Measurements from ENCODE around the gene GMCL2.

GMCL2 gene

DNA sequence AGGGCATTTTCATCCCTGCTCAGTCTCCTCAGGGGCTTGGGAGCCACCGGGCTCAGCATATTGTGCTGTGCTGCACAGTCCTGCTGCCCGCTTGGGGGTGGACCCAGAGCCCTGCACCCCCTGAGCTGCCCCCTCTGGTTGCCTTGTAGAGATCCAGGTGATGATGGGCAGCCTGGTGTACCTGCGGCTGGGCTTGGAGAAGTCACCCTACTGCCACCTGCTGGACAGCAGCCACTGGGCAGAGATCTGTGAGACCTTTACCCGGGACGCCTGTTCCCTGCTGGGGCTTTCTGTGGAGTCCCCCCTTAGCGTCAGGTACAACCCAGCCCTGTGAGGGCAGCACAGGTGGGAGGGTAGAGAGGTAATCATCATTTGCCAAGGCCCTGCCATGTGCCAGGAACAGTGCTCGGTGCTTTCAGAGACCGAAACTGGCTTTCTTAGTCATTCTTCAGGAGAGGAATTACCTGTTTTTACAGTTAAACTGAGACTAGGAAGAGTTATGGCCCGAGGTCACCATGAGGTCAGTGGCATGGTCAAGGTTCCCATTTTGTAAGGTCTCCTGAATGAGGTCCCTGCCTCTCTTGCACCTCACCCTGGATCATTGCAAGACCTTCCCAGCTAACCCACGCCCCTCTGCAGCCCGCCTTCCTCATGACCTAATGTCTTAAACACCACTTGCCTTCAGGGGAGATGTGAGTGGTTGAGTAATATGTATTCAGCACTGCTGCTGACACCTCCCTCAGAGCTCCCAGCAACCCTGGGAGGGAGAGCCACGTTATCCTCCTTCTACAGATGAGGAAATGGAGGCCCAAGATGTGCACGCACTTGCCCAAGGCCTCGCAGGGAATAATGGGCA is 41.0 kb downstream of the GMCL2 start:
- TF ChIP-seq, protein P1, sequence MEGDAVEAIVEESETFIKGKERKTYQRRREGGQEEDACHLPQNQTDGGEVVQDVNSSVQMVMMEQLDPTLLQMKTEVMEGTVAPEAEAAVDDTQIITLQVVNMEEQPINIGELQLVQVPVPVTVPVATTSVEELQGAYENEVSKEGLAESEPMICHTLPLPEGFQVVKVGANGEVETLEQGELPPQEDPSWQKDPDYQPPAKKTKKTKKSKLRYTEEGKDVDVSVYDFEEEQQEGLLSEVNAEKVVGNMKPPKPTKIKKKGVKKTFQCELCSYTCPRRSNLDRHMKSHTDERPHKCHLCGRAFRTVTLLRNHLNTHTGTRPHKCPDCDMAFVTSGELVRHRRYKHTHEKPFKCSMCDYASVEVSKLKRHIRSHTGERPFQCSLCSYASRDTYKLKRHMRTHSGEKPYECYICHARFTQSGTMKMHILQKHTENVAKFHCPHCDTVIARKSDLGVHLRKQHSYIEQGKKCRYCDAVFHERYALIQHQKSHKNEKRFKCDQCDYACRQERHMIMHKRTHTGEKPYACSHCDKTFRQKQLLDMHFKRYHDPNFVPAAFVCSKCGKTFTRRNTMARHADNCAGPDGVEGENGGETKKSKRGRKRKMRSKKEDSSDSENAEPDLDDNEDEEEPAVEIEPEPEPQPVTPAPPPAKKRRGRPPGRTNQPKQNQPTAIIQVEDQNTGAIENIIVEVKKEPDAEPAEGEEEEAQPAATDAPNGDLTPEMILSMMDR (conservative IDR thresholded peaks at IDR 0.05): peak; percentile 93
- TF ChIP-seq ZFX (IDR thresholded peaks at IDR 0.05): no peak

DNA sequence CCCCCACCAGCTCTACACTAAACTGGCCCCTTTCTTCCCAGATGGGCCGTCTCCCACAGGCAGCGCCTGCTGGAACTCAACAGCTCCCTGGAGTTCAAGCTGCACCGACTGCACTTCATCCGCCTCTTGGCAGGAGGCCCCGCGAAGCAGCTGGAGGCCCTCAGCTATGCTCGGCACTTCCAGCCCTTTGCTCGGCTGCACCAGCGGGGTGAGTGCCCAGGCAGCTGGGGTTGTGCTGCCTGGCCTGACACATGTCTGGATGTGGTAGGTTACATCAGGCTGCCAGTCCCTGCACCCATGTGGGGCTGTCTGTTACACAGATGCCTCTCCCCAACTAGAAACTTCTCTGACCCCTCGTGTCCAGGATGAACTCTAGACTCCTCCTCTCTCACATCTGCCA is 43.3 kb downstream of the GMCL2 start:
- H3K27ac ChIP-seq: no peak overlapping the region
- TF ChIP-seq ZFX (IDR thresholded peaks at IDR 0.05): no peak
- TF ChIP-seq, protein P1 (conservative IDR thresholded peaks at IDR 0.05): no peak

More for the DNA sequence above, 41.0 kb downstream of the GMCL2 start:
- no peak overlapping the region for H3K27ac ChIP-seq

DNA sequence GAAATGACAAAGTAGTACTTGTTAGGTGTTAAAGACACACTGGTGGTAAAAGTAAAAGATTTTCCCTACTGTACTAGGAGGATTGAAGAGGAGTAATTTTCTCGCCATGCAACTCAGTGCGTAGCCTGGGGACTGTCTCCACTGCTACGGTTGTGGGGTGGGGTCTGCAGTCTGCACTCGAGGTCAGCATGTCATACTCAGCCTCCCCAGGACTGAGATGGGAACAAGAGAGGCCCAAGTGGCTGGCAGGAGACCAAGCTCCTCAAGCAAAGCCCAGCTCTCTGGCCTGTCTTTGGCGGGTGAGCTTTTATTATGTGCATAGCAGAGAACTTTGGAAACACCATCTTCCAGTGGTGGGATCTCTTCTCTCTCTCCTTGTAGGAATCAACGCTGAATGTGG is 43.9 kb downstream of the GMCL2 start:
- TF ChIP-seq, protein P1 (conservative IDR thresholded peaks at IDR 0.05): no peak
- TF ChIP-seq ZFX (IDR thresholded peaks at IDR 0.05): no peak
- H3K27ac ChIP-seq: no peak overlapping the region

DNA sequence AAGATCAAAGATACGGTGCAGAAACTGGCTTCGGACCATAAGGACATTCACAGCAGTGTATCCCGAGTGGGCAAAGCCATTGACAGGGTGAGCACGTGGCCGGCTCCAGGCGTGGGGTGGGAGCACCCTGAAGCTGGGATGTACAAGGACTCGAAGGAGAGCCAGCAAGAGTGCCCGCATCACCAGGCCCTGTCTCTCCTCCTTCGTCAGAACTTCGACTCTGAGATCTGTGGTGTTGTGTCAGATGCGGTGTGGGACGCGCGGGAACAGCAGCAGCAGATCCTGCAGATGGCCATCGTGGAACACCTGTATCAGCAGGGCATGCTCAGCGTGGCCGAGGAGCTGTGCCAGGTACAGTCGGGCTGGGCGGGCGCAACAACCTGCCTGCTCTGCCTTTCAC is 44.5 kb downstream of the GMCL2 start:
- TF ChIP-seq, protein P1 (conservative IDR thresholded peaks at IDR 0.05): no peak
- TF ChIP-seq ZFX (IDR thresholded peaks at IDR 0.05): no peak
- no peak overlapping the region for H3K27ac ChIP-seq

DNA sequence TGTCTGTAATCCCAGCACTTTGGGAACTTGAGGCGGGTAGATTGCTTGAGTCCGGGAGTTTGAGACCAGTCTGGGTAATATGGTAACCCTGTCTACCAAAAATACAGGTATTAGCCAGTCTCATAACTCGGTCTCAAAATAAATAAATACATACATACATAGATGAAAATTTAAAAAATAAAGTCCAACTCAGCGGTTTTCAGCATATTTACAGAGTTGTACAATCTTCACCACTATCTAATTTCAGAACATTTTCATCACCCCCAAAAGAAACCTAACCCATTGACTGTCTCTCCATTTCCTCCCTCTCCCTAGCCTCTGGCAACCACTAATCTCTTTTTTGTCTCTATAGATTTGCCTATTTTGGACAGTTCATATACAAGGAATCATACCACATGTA is 45.6 kb downstream of the GMCL2 start:
- no peak overlapping the region for H3K27ac ChIP-seq
- TF ChIP-seq ZFX (IDR thresholded peaks at IDR 0.05): no peak
- TF ChIP-seq, protein P1 (conservative IDR thresholded peaks at IDR 0.05): no peak

DNA sequence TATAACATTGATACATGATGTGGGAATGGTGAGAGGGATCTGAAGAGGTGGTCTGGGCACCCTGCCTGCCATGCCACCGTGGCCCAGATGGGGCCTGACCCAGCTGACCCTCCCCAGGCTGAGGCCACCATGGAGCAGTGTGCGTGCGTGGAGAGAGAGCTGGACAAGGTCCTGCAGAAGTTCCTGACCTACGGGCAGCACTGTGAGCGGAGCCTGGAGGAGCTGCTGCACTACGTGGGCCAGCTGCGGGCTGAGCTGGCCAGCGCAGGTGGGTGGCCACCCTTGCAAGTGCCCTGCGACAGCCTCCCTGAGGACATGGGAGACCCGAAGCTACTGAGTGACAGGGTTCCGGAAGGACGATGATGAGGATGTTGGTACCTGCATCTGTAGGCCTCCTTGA is 49.2 kb downstream of the GMCL2 start:
- no peak overlapping the region for H3K27ac ChIP-seq
- TF ChIP-seq ZFX (IDR thresholded peaks at IDR 0.05): no peak
- TF ChIP-seq, protein P1 (conservative IDR thresholded peaks at IDR 0.05): no peak

DNA sequence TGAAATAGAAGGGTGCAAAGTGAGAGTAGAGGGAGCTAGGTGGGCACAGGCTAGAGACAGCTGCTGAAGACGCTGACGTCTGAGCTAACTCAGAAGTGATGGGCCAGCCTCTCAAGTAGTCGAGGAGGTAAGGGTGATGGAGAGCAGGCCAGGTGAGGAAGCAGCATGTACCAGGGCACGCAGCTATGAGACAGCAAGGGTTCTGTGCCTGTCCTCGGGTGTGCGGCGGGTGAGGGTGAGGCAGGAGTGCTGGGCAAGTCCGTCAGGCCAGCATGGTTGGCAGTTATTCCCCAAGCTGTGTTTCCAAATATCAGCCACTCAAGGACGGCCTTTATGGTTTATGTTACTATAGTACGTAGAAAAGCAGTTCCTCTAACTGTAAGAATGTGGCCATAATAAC is 50.2 kb downstream of the GMCL2 start:
- TF ChIP-seq, protein P1 (conservative IDR thresholded peaks at IDR 0.05): no peak
- no peak for TF ChIP-seq ZFX (IDR thresholded peaks at IDR 0.05)
- H3K27ac ChIP-seq: no peak overlapping the region

All from C4-2B (cell line).